Heart left ventricle (tissue), 16 donors: ENCODE measurements around the gene ARHGAP10. TPM values are rescaled to one million over a fixed set of nuclear protein-coding genes. Genes with fewer than 3 reads are reported as not detected.
"Not testable (repeated sequence)": the region's sequence is repeated elsewhere in the genome, so short reads cannot be mapped to it uniquely, and the experiment has no call there.

Experiments used
- ATAC-seq, 4 donors: fragments of 200-7000 bp; cut with Tn5 transposase; one replicate each; pipeline ENCODE4 v1.9.1; 2020 to 2022; ENCODE audit warnings: moderate library complexity in 4 of 4, mild to moderate bottlenecking in 3 of 4, moderate number of reproducible peaks in 1 of 4
- DNase-seq, 5 donors: peaks; one replicate each; pipeline ENCODE4 v3.0.0-alpha.2; 2020
- H3K27ac ChIP-seq, 12 donors: fragments of 200-600 bp; sonication (generic) in 4 of 12; one replicate each; pipeline versions ENCODE4 v1.5.0 to v1.8.0; 2016 to 2022; ENCODE audit warnings: mild to moderate bottlenecking in 2 of 12
- H3K27me3 ChIP-seq, 9 donors: fragments of 200-600 bp; sonication (generic) in 2 of 9; one replicate each; pipeline versions ENCODE4 v1.5.1 to v1.8.0; 2016 to 2022; ENCODE audit warnings: mild to moderate bottlenecking in 3 of 9
- H3K36me3 ChIP-seq, 9 donors: fragments of 200-600 bp; sonication (generic) in 2 of 9; one replicate each; pipeline versions ENCODE4 v1.5.0 to v1.8.0; 2018 to 2022; ENCODE audit warnings: mild to moderate bottlenecking in 2 of 9
- H3K4me1 ChIP-seq, 12 donors: fragments of 200-600 bp; sonication (generic) in 4 of 12; one replicate each; pipeline versions ENCODE4 v1.5.0 to v1.8.0; 2016 to 2022; ENCODE audit warnings: mild to moderate bottlenecking in 3 of 12
- H3K4me3 ChIP-seq, 12 donors: fragments of 200-600 bp; sonication (generic) in 4 of 12; one replicate each; pipeline versions ENCODE4 v1.5.0 to v1.8.0; 2017 to 2022; ENCODE audit warnings: mild to moderate bottlenecking in 9 of 12, moderate library complexity in 4 of 12
- H3K9me3 ChIP-seq, 12 donors: fragments of 200-600 bp; sonication (generic) in 4 of 12; one replicate each; pipeline versions ENCODE4 v1.5.0 to v1.8.0; 2016 to 2022; ENCODE audit warnings: mild to moderate bottlenecking in 1 of 12
- POLR2A ChIP-seq, 2 donors: fragments of 450-650 bp; IDR thresholded peaks; one replicate each; pipeline ENCODE4 v1.6.1; 2017; ENCODE audit warnings: antibody characterized with exemption in 2 of 2, mild to moderate bottlenecking in 2 of 2, moderate library complexity in 2 of 2
- WGBS, 4 donors: extraction: QIAGEN DNeasy Blood & Tissue Kit in 2 of 4; methylation state at CpG; one replicate each; pipeline versions ENCODE4 v1.1.5 to v1.1.7; 2013 to 2018; 5-methylcytosine and 5-hydroxymethylcytosine counted together
- intact Hi-C, 10 donors: fragments of 100-400 bp; cut with DNase I; formaldehyde crosslinking; loops; one replicate each; pipeline versions ENCODE4 v1.11.1 to v1.14.2; 2022
- polyA plus RNA-seq, 2 donors: library from polyadenylated mRNA; stranded (reverse); fragments of 200-250 nt; gene quantifications; one replicate each; pipeline ENCODE4 v1.2.3, GENCODE V29; 2013
- total RNA-seq, 9 donors: library from RNA; depleted of rRNA in 2 of 9; stranded (reverse); fragments of >200 nt in 2 of 9; fragmentation: NEBNext Ultra II Directional in 3 of 9; extraction: Animal tissue kit (Norgen Biotek cat#: 25700) in 3 of 9; gene quantifications; one replicate each; pipeline versions ENCODE4 v1.1.0 to v1.2.4, GENCODE V29; 2016 to 2023
- TF ChIP-seq, protein P1 (sequence below), 12 donors: fragments of 200-600 bp; sonication (generic) in 4 of 12; IDR thresholded peaks; one replicate each; pipeline versions ENCODE4 v1.5.0 to v1.8.0; 2018 to 2022; ENCODE audit warnings: antibody characterized with exemption in 12 of 12, mild to moderate bottlenecking in 5 of 12
- donor health status: ischemic (EF 13 %, LVEDD 7.1; RV severe dilation, severe dysfunction).
- donor health status: healthy with polysubstance abuse.
- donor health status: DM: no; HTN: yes; CAD: no.
- donor health status: DM: no; HTN: no; CAD: no.
- donor health status: ischemic (EF 25% LVEDD 6.9; RV normal size, moderate dysfunction).
- donor health status: ischemic (EF 25% LVEDD 5.7; RV mildly dilated, moderate dysfunction).
- donor health status: healthy.
- donor health status: DM: yes; HTN: yes; CAD: no.
- donor health status: ischemic (EF 35%, LVEDD 5.7; RV mildly dilated, moderate dysfunction).
- donor health status: nonischemic (EF 11% LVEDD 7.7; RV severe dilation, severe dysfunction).
- donor health status: DM: yes; HTN: yes; CAD: no.
- donor health status: PGD.
- donor health status: ischemic (EF 29% LVEDD 5.4; RV normal size, mild dysfunction).
- donor health status: nonischemic (EF 23%, LVEDD 6.1; RV moderate dilation, normal function).

ARHGAP10 gene
- total and polyA plus RNA-seq, 11 donors: 30.6 to 73.7 (median 51.7) TPM

GRCh38 chr4:147909225-147909624 is 177.3 kb downstream of the ARHGAP10 start:
- WGBS, 4 donors: 41 to 57% (median 48%) methylated on average over 2 of the region's 2 CpGs
- Histone ChIP-seq H3K36me3 (peaks cover 0 to 62% (median 16%) of the 10 kb centered on the region in 9 donors), H3K4me3 (no peak overlapping the region), H3K4me1 (no peaks in the 10 kb centered on the region), H3K27ac (no peak overlapping the region), H3K27me3 (no peaks in the 10 kb centered on the region), H3K9me3 (peaks cover 0 to 3% (median 0%) of the 10 kb centered on the region in 12 donors)
- intact Hi-C loops: no loop called here
- DNase-seq (no peak), ATAC-seq (no peak)
- TF ChIP-seq, protein P1, sequence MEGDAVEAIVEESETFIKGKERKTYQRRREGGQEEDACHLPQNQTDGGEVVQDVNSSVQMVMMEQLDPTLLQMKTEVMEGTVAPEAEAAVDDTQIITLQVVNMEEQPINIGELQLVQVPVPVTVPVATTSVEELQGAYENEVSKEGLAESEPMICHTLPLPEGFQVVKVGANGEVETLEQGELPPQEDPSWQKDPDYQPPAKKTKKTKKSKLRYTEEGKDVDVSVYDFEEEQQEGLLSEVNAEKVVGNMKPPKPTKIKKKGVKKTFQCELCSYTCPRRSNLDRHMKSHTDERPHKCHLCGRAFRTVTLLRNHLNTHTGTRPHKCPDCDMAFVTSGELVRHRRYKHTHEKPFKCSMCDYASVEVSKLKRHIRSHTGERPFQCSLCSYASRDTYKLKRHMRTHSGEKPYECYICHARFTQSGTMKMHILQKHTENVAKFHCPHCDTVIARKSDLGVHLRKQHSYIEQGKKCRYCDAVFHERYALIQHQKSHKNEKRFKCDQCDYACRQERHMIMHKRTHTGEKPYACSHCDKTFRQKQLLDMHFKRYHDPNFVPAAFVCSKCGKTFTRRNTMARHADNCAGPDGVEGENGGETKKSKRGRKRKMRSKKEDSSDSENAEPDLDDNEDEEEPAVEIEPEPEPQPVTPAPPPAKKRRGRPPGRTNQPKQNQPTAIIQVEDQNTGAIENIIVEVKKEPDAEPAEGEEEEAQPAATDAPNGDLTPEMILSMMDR (IDR thresholded peaks at IDR 0.05): no peak
- no peak for TF ChIP-seq POLR2A (IDR thresholded peaks at IDR 0.05)

- DNase-seq (no peak), ATAC-seq (no peak)
- TF ChIP-seq, protein P1 (IDR thresholded peaks at IDR 0.05): no peak
- TF ChIP-seq POLR2A (IDR thresholded peaks at IDR 0.05): no peak
- Histone ChIP-seq H3K4me1 (no peaks in the 10 kb centered on the region), H3K27me3 (no peaks in the 10 kb centered on the region), H3K36me3 (peaks cover 0 to 71% (median 25%) of the 10 kb centered on the region in 9 donors), H3K9me3 (no peaks in the 10 kb centered on the region), H3K4me3 (no peak overlapping the region), H3K27ac (no peak overlapping the region)
- intact Hi-C loops: no loop called here
- WGBS, 4 donors: 55 to 63% (median 57%) methylated on average over 3 of the region's 3 CpGs
Measured at GRCh38 chr4:147910315-147910714, 178.4 kb downstream of the ARHGAP10 start.

- H3K4me3 ChIP-seq, H3K27ac ChIP-seq, ATAC-seq, DNase-seq, H3K27me3 ChIP-seq, H3K9me3 ChIP-seq, H3K4me1 ChIP-seq, intact Hi-C loops: not testable (repeated sequence)
- H3K36me3 ChIP-seq: peaks cover 0 to 79% (median 30%) of the 10 kb centered on the region in 9 donors
- WGBS, 4 donors: 92 to 100% (median 97%) methylated on average over 2 of the region's 2 CpGs
Measured at GRCh38 chr4:147912106-147912505, 180.2 kb downstream of the ARHGAP10 start.

DNA sequence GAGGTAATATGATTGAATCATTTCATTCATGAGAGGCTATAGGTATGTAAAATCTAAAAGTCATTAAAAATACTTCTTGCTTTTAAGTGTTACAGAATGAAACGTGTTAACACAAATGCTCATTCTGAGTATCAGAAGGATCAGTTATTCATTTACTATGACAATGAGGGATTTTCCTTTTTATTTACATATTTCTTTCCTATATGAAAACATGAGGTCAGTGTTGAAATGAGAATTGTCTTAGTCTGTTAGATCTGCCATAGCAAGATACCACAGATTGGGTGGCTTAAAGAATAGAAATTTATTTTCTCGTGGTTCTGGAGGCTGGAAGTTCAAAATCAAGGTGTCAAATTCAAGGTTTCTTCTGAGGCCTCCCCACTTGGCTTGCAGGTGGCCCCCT is 181.2 kb downstream of the ARHGAP10 start:
- H3K27ac ChIP-seq: no peak overlapping the region
- H3K36me3 ChIP-seq: peaks cover 0 to 81% (median 30%) of the 10 kb centered on the region in 9 donors
- no peak overlapping the region for H3K4me3 ChIP-seq
- H3K9me3 ChIP-seq: no peaks in the 10 kb centered on the region
- intact Hi-C loops: no loop called here
- TF ChIP-seq POLR2A (IDR thresholded peaks at IDR 0.05): no peak
- TF ChIP-seq, protein P1 (IDR thresholded peaks at IDR 0.05): no peak
- H3K27me3 ChIP-seq: no peaks in the 10 kb centered on the region
- DNase-seq (no peak), ATAC-seq (no peak)
- WGBS, 4 donors: 82 to 97% (median 92%) methylated on average over 2 of the region's 2 CpGs
- H3K4me1 ChIP-seq: peaks cover 0 to 9% (median 0%) of the 10 kb centered on the region in 12 donors

DNA sequence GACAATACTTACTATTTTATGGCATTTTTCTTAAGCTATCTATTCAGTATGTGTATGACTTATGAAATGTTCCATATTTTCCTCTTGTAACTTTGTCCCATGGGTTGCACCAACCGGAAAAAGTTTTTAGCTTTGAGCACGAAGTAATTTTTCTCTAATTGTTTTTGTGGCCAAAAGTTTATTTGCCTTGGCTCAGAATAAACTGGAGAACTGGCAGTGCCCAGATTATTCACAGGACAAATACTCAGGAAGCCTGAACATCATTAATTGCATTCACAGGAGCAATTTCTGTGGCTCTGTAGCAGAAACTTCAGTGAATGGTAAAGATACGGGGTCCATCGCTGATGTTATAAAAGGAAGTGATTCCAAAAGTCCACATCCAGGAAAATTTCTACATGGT is 184.5 kb downstream of the ARHGAP10 start:
- intact Hi-C loops: no loop called here
- peaks cover 0 to 61% (median 30%) of the 10 kb centered on the region in 9 donors for H3K36me3 ChIP-seq
- WGBS, 4 donors: 57 to 72% (median 64%) methylated on average over 4 of the region's 4 CpGs
- no peak overlapping the region for H3K4me3 ChIP-seq
- no peak overlapping the region for H3K27ac ChIP-seq
- H3K27me3 ChIP-seq: no peaks in the 10 kb centered on the region
- H3K4me1 ChIP-seq: peaks cover 0 to 9% (median 0%) of the 10 kb centered on the region in 12 donors
- DNase-seq: no peak
- H3K9me3 ChIP-seq: no peaks in the 10 kb centered on the region
- TF ChIP-seq POLR2A (IDR thresholded peaks at IDR 0.05): no peak
- TF ChIP-seq, protein P1 (IDR thresholded peaks at IDR 0.05): no peak
- ATAC-seq: no peak
